GM21526 (cell line): ENCODE results near the gene SST.

ENCODE experiments used
- ATAC-seq: cut with Tn5 transposase; IDR thresholded peaks from one replicate; pipeline ENCODE4 v1.9.1; 2021; ENCODE audit warnings: moderate library complexity; ENCODE audit not compliant: unreplicated experiment, low FRiP score

SST gene

GRCh38 chr3:187669675-187670504, at the start of gene SST:
Gene SST (minus strand): TSS chr3:187670394. CDS start chr3:187670291, 103 bp downstream.
- no peak for ATAC-seq

GRCh38 chr3:187719628-187720336, 49.6 kb upstream of the SST start:
- ATAC-seq = no peak

- no peak for ATAC-seq
These were observed 48.6 kb upstream of the SST start for GRCh38 chr3:187718802-187719201.

GRCh38 chr3:187717572-187717971, 47.4 kb upstream of the SST start:
- ATAC-seq = no peak

DNA sequence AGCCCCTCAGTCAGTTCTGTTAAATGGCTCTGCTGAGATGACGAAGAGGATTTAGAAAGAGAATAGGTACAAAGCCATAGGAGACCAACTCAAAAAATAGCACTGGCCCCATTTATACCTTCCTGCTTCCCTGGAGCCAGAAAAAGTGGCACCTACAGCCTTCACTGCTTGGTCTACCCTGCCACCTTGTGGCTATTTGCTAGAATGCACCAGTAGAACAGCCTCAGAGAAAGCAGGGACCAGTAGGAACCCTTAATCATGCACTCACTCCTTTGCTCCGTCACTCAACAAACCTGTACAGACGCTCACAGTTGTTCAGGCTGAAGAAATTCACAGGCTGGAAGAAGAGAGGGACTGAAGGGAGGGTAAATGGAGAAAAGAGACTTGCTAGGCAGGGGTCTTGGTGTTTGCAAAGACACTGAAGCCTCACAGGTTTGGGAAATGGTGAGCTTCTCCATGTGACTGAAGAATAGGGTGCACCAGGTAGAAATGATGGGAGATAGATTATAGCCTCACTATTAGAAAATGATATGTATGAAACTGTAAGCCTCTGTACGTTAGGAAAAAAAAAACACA, 44.3 kb upstream of the SST start:
- ATAC-seq = peak; percentile 83

GRCh38 chr3:187713504-187713903, 43.3 kb upstream of the SST start:
- no peak for ATAC-seq

DNA sequence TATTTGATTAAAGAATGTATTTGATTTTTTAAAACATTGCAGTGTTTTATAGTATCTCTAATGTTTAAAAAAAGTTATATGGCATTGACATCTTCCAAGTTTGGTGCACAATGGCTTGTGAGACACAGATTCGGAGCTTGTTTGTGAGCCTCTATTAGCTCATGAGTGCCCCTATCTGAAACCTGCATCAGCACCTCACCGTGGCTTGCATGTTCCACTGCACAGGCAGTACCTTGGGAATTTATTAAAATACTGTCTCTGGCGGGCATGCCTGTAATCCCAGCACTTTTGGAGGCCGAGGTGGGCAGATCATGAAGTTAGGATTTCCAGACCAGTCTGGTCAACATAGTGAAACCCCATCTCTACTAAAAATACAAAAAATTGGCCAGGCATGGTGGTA, 39.0 kb upstream of the SST start:
- no peak for ATAC-seq

DNA sequence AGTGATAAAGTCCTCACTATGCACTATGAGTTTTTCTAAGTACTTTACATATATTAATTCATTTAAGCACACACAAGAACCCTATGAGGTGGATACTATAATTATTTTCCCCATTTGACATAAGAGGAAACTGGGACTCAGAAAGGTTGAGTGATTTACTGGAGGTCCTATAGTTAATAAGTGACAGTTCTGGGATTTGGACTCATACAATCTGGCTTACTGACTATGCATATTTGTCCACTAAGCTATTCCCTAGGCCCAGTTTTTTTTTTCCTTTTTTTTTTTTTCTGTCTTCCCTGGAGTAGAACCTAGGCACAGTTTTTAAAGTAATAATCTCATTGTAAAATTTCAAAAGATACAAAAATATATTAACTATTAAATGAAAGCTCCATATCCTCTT, 38.5 kb upstream of the SST start:
- ATAC-seq = no peak

DNA sequence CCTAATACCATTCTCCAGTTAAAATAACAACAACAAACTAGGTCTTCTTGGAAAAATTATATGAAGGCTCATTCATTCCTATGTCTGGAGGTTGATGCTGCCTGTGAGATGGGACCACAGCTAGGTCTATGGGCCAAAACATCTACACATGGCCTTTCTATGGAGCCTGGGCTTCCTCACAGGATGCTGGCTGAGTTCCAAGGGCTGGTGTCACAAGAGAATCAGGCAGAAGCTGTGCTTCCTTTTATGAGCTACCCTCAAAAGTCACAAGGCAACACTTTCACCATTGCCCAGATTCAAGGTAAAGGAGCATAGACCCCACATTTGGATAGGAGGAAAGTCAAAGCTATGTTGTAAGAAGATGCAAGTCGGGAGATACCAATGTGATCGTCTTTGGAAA, 36.8 kb upstream of the SST start:
- ATAC-seq = no peak

DNA sequence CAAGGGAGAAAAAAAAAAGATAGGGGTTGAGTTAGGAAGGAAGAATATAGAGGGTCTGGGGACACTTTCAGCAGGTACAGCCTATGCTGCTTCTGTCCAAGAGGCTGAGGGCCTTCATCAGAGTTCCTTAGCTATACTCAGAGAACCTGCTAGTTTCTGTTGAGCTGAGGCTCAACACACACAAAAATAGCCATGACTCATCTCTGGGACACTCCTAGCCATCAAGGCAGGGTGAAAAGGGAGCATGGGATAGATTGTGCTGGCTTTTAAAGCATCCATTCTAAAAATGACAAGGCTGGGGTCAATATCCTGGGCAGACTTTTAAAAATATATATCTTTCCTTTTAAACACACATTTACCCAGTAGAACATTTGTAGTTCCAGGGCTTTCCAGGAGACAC, 35.0 kb upstream of the SST start:
- no peak for ATAC-seq

DNA sequence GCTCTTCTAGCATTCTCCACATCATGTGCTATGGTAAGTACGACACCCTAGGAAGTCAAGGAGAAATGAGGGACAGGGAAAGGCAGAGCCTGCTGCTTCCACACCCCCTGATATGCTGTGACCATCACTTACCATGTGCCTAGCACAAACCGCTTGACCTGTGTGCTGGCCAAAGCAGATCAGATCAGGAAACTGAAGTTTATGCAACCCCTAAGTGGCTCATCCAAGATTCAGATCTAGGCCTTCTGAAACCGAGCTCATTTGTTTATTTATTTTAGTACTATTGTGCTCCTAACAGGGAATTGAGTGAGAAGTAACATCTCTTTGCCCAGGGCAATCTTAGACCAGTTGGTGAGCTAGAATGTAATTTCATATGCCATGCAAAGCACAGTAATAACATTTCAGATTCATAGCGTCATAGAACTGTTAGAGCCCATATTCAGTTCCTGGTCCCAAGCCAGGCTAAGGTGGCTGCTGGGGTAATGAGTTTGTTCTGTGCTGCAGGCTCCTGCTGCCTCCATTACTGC, 32.4 kb upstream of the SST start, which contains the start of gene RTP2:
Gene RTP2 (minus strand): TSS at position 51 of the 527 bp plus-strand sequence. CDS start 429 bp downstream, outside the sequence.
- ATAC-seq = no peak

GRCh38 chr3:187700249-187700648, 30.1 kb upstream of the SST start:
- ATAC-seq = no peak

DNA sequence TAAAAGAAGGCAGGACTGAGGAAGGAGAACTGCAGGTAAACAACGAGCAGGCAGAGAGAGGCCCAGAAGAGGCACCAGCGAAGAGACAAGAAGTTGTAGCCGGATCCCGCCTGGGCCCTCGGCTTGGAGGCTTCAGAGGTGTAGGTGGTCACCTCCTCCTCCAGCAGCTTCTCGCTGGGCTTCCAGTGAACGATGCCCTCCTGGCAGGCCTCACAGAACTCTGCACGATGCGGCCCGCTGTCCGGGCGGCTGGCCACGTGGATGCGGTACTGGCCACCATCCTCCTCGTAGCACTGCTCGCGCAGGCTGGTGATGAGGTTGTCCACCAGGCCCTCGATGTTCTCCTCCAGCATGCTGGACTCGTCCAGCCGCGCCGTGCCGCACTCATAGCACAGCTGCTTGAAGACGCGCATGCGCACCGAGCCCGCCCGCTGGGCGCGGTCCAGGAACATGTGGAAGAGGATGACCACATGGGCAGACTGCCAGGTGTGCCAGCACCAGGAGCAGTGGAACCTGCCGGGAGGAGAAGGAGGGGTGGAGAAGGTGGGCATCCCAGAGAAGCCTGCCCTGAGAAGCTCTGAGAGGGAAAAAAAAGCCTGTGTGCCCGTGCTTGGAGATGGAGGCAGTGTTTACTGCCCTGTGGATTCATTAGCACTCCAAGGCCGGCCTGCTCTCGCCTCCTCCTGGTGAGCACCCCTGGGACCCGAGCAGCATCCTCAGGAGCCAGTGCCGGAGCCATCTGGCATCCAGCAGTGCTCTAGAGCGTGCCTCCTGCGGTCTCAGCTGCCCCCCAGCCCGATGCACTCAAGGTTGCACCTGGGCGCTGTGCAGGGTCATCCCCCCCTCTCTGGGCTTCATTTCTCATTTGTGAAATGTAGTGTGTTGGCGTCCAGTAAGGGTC, 28.6 kb upstream of the SST start:
- ATAC-seq = no peak

GRCh38 chr3:187696021-187696420, 25.8 kb upstream of the SST start:
- ATAC-seq = no peak

DNA sequence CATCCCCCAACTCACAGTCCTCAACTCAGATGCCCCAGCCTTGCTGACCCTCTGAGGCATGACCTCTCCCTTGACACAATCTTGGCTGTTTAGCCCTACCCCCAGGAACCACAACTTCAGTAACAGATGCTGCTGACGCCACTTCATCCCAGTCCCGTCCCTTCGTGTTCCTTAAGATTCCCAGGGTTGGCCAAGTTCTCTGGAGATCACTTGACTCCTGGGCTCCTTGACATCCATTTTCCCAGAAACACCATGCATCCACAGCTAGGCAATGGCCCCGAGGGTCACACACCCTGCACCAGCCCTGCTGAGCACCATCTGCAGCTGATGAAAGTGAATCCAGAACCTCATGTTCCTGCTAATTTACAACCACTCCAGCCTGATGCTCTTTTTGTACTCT, 25.3 kb upstream of the SST start:
- no peak for ATAC-seq

- no peak for ATAC-seq
These were observed 24.6 kb upstream of the SST start for GRCh38 chr3:187694801-187695200.

GRCh38 chr3:187693431-187693830, 23.2 kb upstream of the SST start:
- ATAC-seq = no peak

DNA sequence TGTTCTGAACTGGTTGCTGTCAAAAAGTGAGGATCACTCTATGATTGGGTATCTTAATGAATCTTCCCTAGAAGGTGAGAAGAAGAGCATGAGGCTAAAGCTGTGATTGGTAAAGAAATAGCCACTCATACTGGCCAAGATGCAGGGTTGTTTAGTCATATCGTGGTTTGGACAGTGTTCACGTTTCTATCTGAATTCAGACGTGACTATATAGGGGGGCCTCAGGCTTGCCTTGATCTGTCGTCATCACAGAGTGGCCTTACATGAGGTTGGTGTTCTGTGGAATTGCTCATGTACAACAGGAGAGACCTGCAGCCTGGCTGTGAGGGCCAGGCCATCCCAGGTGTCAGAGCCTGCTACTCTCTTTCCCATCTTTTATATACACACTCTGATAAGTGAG, 19.8 kb upstream of the SST start:
- ATAC-seq = no peak

- ATAC-seq = no peak
These were observed 16.6 kb upstream of the SST start for GRCh38 chr3:187686621-187687273.

- ATAC-seq = no peak
These were observed 15.8 kb upstream of the SST start for GRCh38 chr3:187685948-187686347.
